ENCODE data around the gene TMEM248.
"Not testable (repeated sequence)": the region's sequence is repeated elsewhere in the genome, so short reads cannot be mapped to it uniquely, and the experiment has no call there.

Gene TMEM248

DNA sequence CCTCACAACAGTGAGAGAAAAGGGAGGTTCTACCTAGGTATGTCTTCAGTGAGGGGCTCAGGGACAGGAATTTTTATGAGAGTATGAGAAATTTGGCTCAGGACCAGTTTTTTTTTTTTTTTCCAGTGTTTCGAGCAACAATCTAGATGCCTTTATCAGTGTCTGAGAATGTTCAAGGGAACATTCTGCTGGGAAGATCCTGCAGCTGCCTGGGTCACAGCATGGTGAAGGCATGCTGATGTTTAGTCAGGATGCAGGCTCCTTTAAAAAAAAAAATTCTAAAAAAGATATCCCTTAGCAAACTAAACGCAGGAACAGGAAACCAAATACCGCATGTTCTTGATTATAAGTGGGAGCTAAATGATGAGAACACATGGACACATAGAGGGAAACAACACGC lies 43.4 kb downstream of the TMEM248 start:
- DNase-seq (ENCODE audit: low read depth in 2 of 2) = peak; percentile 55 to 80
- TF ChIP-seq CTCF (IDR thresholded peaks at IDR 0.05; ENCODE audit: low read depth, low read length) = no peak

GRCh38 chr7:66967029-66967428 lies 46.0 kb downstream of the TMEM248 start:
- DNase-seq (ENCODE audit: low read depth in 2 of 2) = no peak
- no peak overlapping the region for H3K4me3 ChIP-seq (replicated peaks in 1 of 2; ENCODE audit: low read depth in 2 of 2, low read length in 2 of 2)
- TF ChIP-seq CTCF (IDR thresholded peaks at IDR 0.05; ENCODE audit: low read depth, low read length) = no peak

More for the DNA sequence above, 43.4 kb downstream of the TMEM248 start:
- no peak overlapping the region for H3K4me3 ChIP-seq (replicated peaks in 1 of 2; ENCODE audit: low read depth in 2 of 2, low read length in 2 of 2)

DNA sequence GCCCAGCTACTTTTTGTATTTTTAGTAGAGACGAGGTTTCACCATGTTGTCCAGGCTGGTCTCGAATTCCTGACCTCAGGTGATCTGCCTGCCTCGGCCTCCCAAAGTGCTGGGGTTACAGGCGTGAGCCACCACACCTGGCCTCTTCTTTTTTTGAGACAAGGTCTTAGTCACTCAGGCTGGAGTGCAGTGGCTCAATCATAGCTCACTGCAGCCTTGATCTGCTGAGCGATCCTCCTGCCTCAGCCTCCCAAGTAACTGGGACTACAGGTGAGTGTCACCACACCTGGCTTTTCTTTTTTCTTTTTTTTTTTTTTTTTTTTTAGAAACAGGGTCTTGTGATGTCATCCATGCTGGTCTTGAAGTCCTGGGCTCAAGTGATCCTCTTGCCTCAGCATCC lies 48.0 kb downstream of the TMEM248 start:
- DNase-seq (ENCODE audit: low read depth in 2 of 2) = not testable (repeated sequence)

DNA sequence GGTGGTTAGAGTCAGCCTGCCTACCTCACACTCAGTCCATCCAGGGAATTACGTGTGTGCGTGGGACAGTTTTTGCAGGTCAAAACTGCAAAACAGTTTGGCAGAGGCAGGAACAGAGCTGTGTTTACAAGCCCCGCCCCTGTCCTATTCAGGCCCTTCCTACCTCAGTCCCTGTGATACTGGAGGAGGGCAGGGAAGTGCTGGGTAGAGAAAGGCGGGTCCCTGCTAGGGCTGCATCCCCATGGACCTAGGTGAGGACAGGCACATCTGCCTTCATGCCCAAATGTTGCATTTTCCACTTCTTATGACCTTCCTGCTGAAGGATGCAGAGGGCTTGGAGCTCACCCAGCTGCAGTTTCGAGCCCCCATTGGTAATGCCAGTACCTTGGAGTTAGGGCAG lies 49.3 kb downstream of the TMEM248 start:
- no peak for DNase-seq (ENCODE audit: low read depth in 2 of 2)
- H3K4me3 ChIP-seq (replicated peaks in 1 of 2; ENCODE audit: low read depth in 2 of 2, low read length in 2 of 2) = no peak overlapping the region
- TF ChIP-seq CTCF (IDR thresholded peaks at IDR 0.05; ENCODE audit: low read depth, low read length) = no peak

More for the DNA sequence above, 48.0 kb downstream of the TMEM248 start:
- H3K4me3 ChIP-seq (replicated peaks in 1 of 2; ENCODE audit: low read depth in 2 of 2, low read length in 2 of 2) = not testable (repeated sequence)

DNA sequence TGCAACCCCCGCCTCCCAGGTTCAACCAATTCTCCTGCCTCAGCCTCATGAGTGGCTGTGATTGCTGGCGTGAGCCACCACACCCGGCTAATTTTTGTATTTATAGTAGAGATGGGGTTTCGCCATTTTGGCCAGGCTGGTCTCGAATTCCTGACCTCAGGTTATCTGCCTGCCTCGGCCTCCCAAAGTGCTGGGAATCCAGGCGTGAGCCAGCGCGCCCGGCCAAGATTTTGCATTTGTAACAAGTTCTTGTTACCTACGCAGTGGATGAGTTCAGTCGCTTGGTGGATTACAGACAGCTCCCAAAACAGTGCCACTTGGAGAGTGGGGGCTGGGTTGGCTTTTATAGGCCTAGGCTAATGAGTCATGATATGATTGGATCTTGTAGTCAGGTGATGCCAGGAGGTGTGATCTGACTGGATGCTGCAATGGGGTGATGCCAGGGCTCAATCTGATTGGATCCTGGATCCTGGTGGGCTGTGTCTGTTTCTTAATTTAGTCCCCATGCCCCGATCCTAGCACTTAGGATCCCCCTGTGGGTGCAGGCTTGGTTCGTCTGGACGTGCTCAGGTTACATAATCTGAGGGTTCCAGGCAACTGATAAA lies 54.1 kb downstream of the TMEM248 start:
- no peak for TF ChIP-seq CTCF (IDR thresholded peaks at IDR 0.05; ENCODE audit: low read depth, low read length)
- no peak for DNase-seq (ENCODE audit: low read depth in 2 of 2)
- no peak overlapping the region for H3K4me3 ChIP-seq (replicated peaks in 1 of 2; ENCODE audit: low read depth in 2 of 2, low read length in 2 of 2)

GRCh38 chr7:66978312-66978711 lies 57.3 kb downstream of the TMEM248 start:
- not testable (repeated sequence) for H3K4me3 ChIP-seq (replicated peaks in 1 of 2; ENCODE audit: low read depth in 2 of 2, low read length in 2 of 2); DNase-seq (ENCODE audit: low read depth in 2 of 2)

GRCh38 chr7:66979013-66979412 lies 58.0 kb downstream of the TMEM248 start:
- not testable (repeated sequence) for H3K4me3 ChIP-seq (replicated peaks in 1 of 2; ENCODE audit: low read depth in 2 of 2, low read length in 2 of 2); DNase-seq (ENCODE audit: low read depth in 2 of 2)

- not testable (repeated sequence) for H3K4me3 ChIP-seq (replicated peaks in 1 of 2; ENCODE audit: low read depth in 2 of 2, low read length in 2 of 2); DNase-seq (ENCODE audit: low read depth in 2 of 2)
Measured at GRCh38 chr7:66980336-66980735, 59.3 kb downstream of the TMEM248 start.

GRCh38 chr7:66989552-66989951 lies 68.5 kb downstream of the TMEM248 start:
- not testable (repeated sequence) for DNase-seq (ENCODE audit: low read depth in 2 of 2); H3K4me3 ChIP-seq (replicated peaks in 1 of 2; ENCODE audit: low read depth in 2 of 2, low read length in 2 of 2)

GRCh38 chr7:66994051-66994450 lies 73.0 kb downstream of the TMEM248 start:
- H3K4me3 ChIP-seq (replicated peaks in 1 of 2; ENCODE audit: low read depth in 2 of 2, low read length in 2 of 2) = peak overlapping the region; percentile 69 to 72
- DNase-seq (ENCODE audit: low read depth in 2 of 2) = not testable (repeated sequence)
